GM12891 (cell line): Measurements from ENCODE around the gene AGXT.

Source experiments
- PAX5 ChIP-seq: IDR thresholded peaks from 2 replicates; pipeline ENCODE4 v1.6.1; 2011; ENCODE audit warnings: low read length, moderate library complexity, mild to moderate bottlenecking; ENCODE audit not compliant: insufficient read depth, severe bottlenecking
- POLR2A ChIP-seq: IDR thresholded peaks from 2 replicates; pipeline ENCODE4 v1.6.1; 2011; ENCODE audit warnings: low read depth, low read length, control low read depth
- POLR2AphosphoS5 ChIP-seq: IDR thresholded peaks from 2 replicates; pipeline ENCODE4 v1.6.1; 2011; ENCODE audit warnings: low read depth, low read length, control low read depth
- SPI1 ChIP-seq: IDR thresholded peaks from 2 replicates; pipeline ENCODE4 v1.6.1; 2011; ENCODE audit warnings: low read depth, low read length, control low read depth
- TAF1 ChIP-seq: IDR thresholded peaks from 2 replicates; pipeline ENCODE4 v1.6.1; 2011; ENCODE audit warnings: low read depth, low read length, control low read depth

- TF ChIP-seq POLR2A: no peak
- TF ChIP-seq POLR2AphosphoS5: no peak
- no peak for TF ChIP-seq TAF1
- no peak for TF ChIP-seq SPI1
- no peak for TF ChIP-seq PAX5
These were observed 36.4 kb upstream of the AGXT start for GRCh38 chr2:240832205-240832727.
